Measurements from ENCODE around the gene PRSS36.
"Not testable (repeated sequence)": the region's sequence is repeated elsewhere in the genome, so short reads cannot be mapped to it uniquely, and the experiment has no call there.

PRSS36 gene

DNA sequence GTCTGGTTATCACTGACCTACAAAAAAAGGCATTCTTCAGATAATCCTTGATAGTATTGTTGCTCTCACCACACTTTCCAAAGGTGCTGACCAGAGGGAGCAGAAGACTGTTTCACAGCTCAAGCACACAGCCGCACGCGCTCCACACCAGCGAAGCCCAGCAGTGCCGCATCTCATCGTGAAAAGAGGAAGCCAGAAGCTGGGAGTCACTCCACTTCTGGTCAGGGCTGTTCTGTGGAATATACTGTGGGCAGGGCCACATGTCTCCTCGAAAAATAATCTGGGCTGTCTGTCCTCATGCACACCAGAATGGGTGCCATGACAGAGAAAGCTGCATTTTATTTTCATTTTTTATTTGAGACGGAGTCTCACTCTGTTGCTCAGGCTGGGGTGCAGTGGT lies 7.3 kb upstream of the PRSS36 start:
- H3K4me3 Mint-ChIP-seq = peak overlapping the region; percentile 44
- no peak overlapping the region for H3K27ac Mint-ChIP-seq
- no peaks in the 10 kb centered on the region for H3K27me3 Mint-ChIP-seq
- H3K36me3 Mint-ChIP-seq = no peaks in the 10 kb centered on the region
- H3K9me3 Mint-ChIP-seq = no peaks in the 10 kb centered on the region
- peaks cover 7% of the 10 kb centered on the region for H3K4me1 Mint-ChIP-seq

DNA sequence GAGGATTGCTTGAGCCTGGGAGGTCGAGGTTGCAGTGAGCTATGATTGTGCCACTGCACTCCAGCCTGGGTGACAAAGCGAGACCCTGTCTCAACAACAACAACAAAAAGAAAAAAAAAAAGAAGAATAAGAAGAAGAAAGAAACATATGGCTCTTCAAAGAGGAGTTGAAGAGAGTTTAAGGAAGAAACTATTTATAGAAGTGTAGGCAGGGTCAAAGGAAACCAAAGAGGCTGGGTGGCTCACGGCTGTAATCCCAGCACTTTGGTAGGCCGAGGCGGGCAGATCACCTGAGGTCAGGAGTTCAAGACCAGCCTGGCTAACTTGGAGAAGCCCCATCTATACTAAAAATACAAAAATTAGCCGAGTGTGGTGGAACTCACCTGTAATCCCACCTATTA lies 1.1 kb upstream of the PRSS36 start:
- not testable (repeated sequence) for H3K27me3 Mint-ChIP-seq, H3K9me3 Mint-ChIP-seq, H3K4me3 Mint-ChIP-seq, H3K27ac Mint-ChIP-seq, H3K36me3 Mint-ChIP-seq, H3K4me1 Mint-ChIP-seq

DNA sequence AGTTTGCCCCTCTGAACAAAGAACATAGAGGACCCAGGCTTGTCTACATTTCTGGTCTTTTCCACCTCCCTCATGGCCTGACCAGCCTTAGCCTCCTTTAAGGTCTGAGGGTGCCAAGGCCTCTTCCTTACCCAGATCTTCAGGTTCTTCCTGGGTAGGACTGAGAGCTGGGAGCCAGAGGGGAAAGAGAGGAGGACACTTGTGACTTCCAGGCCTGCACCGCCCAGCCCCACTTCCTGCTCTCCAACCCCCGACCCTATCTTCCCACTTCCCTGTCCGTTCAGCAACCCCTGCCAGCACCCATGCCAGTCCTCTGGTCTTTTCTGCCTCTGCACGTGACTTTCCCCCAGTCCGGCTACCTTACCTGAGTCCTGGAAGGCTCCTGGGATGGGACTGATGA lies 534 bp downstream of the PRSS36 start:
- no peak overlapping the region for H3K4me3 Mint-ChIP-seq
- no peaks in the 10 kb centered on the region for H3K9me3 Mint-ChIP-seq
- H3K27me3 Mint-ChIP-seq = no peaks in the 10 kb centered on the region
- no peak overlapping the region for H3K27ac Mint-ChIP-seq
- no peaks in the 10 kb centered on the region for H3K4me1 Mint-ChIP-seq
- no peaks in the 10 kb centered on the region for H3K36me3 Mint-ChIP-seq

DNA sequence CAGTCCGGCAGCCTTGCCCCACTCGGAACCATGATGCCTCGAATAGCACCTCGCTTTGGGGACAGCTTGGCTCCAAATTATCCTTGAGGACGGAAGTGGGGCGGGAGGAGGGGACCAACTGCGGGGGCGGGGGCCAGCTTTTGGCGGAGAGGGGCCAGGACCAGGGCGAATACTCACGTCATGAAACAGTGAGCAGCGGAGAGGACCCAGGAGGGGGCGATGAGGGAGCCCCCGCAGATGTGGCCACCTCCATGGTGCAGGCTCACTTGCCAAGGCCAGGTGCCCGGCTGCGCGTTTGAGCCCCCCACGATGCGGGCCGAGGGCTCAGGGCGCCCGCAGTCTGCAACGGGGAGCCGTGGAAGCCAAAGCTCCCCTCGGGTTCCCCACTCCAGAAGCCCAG lies 970 bp downstream of the PRSS36 start:
- H3K4me3 Mint-ChIP-seq = no peak overlapping the region
- no peaks in the 10 kb centered on the region for H3K36me3 Mint-ChIP-seq
- no peaks in the 10 kb centered on the region for H3K9me3 Mint-ChIP-seq
- no peaks in the 10 kb centered on the region for H3K27me3 Mint-ChIP-seq
- H3K4me1 Mint-ChIP-seq = peaks cover 3% of the 10 kb centered on the region
- H3K27ac Mint-ChIP-seq = no peak overlapping the region

DNA sequence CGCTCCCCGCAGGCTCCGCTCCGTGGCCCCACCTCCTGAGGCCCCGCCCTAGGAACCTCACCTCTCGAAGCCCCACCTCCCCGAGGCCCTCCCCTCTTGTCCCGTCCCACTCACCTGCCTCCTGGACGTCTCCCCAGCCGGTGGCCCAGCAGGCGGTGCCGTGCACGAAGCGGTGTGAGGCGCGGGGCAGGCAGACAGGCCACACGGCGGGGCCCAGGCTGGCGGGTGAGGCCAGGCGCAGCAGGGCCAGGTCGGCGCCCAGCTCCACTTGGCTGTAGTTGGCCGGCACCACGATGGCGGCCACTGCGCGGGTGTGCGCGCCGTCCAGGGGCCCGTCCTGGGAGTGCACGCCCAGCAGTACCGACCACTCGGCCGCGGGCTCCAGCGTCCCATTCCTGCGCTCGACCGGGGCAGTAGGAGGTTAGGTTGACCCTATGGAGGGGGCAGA lies 1.6 kb downstream of the PRSS36 start:
- Mint-ChIP-seq H3K9me3 (no peaks in the 10 kb centered on the region), H3K27me3 (no peaks in the 10 kb centered on the region), H3K4me1 (peaks cover 8% of the 10 kb centered on the region), H3K36me3 (no peaks in the 10 kb centered on the region), H3K27ac (no peak overlapping the region), H3K4me3 (no peak overlapping the region)

DNA sequence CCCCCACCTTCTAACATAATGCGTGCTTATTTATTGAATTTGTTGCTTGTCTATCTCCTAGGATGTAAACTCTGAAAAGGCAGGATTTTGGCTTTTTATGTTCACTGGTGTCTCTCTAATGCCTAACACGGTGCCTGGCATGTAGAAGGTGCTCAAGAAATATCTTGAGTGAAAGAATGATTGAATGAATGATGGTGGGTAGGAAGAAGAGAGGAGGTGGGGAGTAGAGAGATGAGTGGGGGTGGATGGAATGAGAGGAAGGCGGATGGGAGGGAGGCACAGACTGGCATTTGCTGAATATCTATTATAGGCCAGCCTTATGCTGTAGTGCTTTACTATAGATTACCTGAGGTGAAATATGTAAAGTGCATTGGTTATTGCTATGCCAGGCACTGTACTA lies 2.3 kb downstream of the PRSS36 start:
- Mint-ChIP-seq H3K4me3 (no peak overlapping the region), H3K36me3 (no peaks in the 10 kb centered on the region), H3K4me1 (peaks cover 8% of the 10 kb centered on the region), H3K27ac (no peak overlapping the region), H3K9me3 (no peaks in the 10 kb centered on the region), H3K27me3 (no peaks in the 10 kb centered on the region)

DNA sequence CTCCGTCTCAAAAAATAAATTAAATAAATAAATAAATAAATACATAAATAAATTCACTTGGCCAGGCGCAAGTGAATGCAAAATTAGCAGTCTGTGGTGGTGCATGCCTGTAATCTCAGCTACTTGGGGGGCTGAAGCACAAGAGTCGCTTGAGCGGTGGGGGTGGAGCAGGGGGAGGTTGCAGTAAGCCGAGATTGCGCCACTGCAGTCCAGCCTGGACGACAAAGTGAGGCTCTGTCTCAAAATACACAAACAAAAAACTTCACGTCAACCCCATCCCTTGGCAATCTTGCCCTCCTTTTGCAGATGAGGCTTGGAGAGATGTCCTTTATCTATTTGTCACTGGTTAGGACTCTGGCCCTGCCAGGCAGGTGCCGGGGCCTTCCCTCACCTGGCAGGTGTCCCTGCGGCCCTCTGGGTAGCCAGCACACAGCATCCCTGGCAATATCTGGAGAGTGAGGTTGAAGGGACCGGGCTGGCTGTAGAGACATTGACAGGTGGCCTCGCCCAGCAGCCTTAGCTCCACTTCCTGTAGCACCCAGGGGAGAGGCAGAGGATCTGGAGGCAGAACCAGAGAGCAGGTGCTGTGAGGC lies 4.4 kb downstream of the PRSS36 start:
- no peaks in the 10 kb centered on the region for H3K27me3 Mint-ChIP-seq
- no peak overlapping the region for H3K27ac Mint-ChIP-seq

DNA sequence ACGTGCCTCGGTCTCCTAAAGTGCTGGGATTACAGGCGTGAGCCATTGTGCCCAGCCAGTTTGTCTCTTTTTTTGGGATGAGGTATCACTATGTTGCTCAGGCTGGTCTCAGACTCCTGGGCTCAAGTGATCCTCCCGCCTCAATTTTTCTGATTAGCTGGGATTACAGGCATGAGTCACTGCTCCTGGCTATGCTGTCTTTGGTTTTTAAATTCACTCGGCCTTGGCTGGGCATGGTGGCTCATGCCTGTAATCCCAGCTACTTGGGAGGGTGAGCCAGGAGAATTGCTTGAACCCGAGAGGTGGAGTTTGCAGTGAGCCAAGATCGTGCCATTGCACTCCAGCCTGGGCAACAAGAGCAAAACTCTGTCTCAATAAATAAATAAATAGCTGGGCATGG lies 5.4 kb downstream of the PRSS36 start:
- H3K9me3 Mint-ChIP-seq, H3K27me3 Mint-ChIP-seq, H3K4me3 Mint-ChIP-seq, H3K27ac Mint-ChIP-seq, H3K36me3 Mint-ChIP-seq: not testable (repeated sequence)
- H3K4me1 Mint-ChIP-seq = peaks cover 14% of the 10 kb centered on the region

More for the DNA sequence above, 4.4 kb downstream of the PRSS36 start:
- H3K36me3 Mint-ChIP-seq = no peaks in the 10 kb centered on the region
- H3K9me3 Mint-ChIP-seq = no peaks in the 10 kb centered on the region
- H3K4me3 Mint-ChIP-seq = no peak overlapping the region
- H3K4me1 Mint-ChIP-seq = peaks cover 14% of the 10 kb centered on the region

DNA sequence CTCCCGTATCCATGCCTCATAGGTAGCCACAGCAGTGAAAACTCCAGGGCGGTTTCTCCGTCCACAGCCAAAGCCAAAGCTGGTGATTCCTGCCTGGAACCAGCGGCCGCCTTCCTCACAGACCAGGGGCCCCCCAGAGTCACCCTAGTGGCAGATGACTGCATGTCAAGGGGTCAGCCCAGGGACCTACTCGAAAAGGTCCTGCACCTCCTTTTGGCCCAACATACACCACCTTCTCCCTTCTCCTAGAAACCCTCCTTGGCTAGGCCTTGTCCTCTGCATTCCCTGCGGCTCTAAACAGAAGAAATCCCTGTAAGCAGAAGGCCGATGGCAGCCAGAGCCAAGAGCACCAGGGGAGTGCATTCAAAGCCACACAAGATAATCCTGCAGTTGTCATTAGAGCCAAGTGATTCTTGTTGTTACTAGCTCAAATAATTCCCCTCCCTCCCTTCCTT lies 6.1 kb downstream of the PRSS36 start:
- no peaks in the 10 kb centered on the region for H3K9me3 Mint-ChIP-seq
- peak overlapping the region; percentile 59 for H3K27ac Mint-ChIP-seq
- H3K4me1 Mint-ChIP-seq = peaks cover 14% of the 10 kb centered on the region
- H3K36me3 Mint-ChIP-seq = no peaks in the 10 kb centered on the region
- peak overlapping the region; percentile 49 for H3K4me3 Mint-ChIP-seq
- H3K27me3 Mint-ChIP-seq = no peaks in the 10 kb centered on the region

DNA sequence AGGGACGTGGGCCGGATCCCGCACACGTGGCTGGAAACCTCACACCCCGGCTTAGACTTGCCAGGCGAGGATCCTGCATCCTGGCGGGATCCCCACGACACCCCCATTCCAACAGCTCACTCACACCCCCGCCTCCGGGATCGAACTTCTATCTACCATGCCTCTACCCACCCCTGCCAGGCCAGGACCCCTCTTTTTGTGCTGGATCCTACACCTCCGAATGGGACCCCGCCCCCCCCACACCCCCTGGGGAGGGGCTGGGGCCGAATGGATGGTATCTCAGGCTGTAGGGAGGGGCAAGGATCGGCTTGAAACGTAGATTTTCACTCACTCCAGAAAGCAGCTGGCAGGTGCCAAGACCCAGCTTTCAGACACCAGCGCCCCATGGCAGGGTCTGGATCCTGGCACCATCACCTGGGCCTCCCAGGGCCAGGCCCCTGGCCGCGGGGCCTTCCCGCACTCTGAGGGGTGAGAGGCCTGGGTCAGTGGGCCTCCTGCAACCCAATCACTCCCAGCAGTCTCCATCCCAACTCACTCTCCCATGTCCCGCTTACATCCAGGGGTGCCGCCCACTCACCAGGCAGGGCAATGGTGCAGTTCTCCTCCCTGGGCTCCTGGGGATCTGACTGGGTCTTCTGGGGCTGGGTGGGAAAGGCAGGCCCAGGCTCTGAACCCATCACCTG lies 6.7 kb downstream of the PRSS36 start:
- Mint-ChIP-seq H3K4me1 (peaks cover 14% of the 10 kb centered on the region), H3K9me3 (no peaks in the 10 kb centered on the region), H3K27ac (no peak overlapping the region), H3K27me3 (no peaks in the 10 kb centered on the region), H3K36me3 (no peaks in the 10 kb centered on the region), H3K4me3 (peak overlapping the region; percentile 49)

DNA sequence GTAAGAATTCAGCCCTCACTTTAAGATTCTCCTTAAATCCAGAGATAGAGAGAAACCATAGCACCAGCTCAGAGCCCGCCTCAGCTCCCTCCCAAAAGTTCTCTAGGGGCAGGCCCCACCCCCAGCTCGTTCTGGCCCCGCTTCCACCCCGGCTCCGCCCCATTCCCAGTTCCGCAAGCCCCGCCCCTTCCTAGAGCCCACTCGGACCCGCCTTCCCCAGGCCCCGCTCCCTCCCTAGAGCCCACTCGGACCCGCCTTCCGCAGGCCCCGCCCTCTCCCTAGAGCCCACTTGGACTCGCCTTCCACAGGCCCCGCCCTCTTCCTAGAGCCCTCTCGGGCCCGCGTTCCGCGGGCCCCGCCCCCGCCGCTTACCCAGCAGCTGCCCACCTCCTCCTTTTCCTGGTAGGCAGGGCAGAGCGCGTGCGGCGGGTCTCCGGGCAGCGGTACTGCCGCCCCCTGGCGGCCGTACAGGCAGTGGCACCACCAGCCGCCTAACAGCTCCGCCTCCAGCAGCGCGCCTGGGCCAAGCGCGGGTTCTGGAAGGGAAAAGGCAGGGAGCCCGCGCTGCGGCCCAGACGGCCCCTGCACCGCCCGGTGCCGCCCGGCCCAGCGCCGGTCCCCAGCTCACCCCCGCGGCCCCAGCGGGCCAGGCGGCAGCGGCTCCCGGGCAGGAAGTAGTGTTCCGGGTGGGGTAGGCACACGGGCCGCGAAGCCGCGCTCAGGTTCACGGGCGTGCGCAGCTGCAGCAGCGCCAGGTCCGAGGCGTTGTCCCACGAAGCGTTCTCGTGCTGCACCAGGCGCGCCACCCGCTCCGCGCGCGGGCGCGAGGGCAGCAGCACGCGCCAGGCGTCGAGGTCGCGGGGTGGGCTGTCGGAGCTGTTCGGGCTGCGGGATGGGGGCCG lies 7.5 kb downstream of the PRSS36 start:
- Mint-ChIP-seq H3K27me3 (no peaks in the 10 kb centered on the region), H3K9me3 (no peaks in the 10 kb centered on the region), H3K27ac (peak overlapping the region; percentile 74), H3K36me3 (no peaks in the 10 kb centered on the region), H3K4me3 (peak overlapping the region; percentile 64), H3K4me1 (peaks cover 14% of the 10 kb centered on the region)

DNA sequence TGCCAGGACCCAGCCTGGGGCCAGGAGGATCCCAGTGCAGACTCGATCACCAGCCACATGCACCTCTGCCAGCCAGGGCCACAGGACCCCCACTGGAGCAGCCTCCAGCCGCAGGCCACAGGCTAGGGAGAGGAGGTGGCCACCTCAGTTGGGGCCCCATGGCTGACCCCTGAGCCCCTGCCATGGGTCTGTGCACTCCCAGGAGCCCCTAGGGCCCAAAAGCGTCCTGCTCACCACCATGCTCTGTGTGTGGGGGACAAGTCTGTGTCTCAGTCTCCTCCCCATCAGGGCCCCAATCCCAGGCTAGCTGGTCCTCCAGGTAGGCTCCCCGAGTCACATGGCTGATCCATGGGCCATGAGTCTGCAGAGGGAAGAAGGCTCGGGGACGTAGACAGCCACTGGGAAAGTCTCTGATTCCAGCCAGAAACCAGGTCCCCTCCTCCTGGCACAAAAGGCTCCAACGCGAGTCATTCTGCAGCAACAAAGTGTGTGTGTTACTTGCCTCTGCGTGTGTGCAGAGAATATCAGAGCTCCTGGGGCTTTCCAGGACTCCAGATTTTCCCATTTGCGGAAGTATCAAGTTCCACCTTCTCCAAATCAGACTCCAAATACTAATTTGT lies 8.3 kb downstream of the PRSS36 start:
- Mint-ChIP-seq H3K4me3 (peak overlapping the region; percentile 64), H3K36me3 (no peaks in the 10 kb centered on the region), H3K4me1 (peaks cover 14% of the 10 kb centered on the region), H3K27me3 (no peaks in the 10 kb centered on the region), H3K27ac (peak overlapping the region; percentile 74), H3K9me3 (no peaks in the 10 kb centered on the region)

DNA sequence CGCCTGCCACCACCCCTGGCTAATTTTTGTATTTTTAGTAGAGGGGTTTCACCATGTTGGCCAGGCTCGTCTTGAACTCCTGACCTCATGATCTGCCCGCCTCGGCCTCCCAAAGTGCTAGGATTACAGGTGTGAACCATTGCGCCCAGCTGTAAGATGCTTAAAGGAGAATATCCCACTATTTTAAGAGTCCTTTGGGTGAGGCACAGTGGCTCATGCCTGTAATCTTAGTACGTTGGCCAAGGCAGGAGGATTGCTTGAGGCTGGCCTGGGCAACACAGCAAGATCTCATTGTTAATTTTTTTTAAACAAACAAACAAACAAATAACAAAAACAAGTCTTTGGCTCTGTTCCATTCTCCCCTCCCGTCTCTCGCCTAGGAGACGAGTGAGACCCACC lies 8.8 kb downstream of the PRSS36 start:
- H3K9me3 Mint-ChIP-seq, H3K36me3 Mint-ChIP-seq, H3K27me3 Mint-ChIP-seq, H3K4me3 Mint-ChIP-seq, H3K27ac Mint-ChIP-seq: not testable (repeated sequence)
- H3K4me1 Mint-ChIP-seq = peaks cover 14% of the 10 kb centered on the region

DNA sequence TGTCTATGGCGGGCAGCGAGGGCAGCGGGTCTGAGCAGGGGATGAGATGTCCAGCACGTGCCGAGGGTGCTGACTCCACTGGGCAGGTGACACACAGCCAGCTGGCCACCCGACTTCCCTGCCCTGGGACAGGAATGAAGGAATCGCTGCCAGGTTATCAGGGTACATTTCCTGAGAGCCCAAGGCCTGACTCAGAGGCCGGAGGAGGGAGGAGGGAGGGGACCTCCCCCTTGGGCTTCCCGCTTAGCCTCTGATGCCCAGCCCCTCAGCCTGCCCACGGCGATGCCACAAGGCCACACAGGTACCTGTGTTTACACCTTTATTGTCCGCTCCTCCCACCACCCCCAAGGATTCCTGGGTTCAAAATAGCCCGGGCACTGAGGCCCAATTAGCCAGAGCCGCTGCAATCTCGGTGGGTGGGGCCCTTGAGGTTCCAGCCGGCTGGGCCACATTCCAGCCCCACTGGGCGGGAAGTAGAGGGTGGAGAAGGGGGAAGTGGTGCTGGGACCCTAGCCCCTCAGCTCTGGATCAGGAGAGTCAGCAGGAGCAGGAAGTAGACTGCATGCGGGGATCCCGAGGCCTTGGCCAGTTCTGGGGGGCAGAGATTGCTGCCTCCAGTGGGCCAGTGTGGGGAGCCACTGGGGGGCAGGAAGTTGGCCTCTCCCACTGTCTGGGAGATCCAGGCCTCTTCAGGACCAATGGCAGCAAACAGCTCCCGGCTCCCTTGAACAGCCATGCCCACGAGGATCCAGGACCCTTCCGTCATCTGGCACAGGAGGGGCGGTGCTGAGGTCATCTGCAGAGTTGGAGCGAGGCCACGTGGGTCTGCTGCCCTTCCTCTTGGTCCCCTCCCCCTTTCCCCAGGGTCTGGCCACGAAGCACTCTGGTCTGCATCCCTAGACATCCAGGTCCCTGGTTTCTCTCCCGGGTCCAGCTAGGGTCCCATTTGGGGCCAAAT lies 11.0 kb downstream of the PRSS36 start:
- Mint-ChIP-seq H3K36me3 (no peaks in the 10 kb centered on the region), H3K9me3 (no peaks in the 10 kb centered on the region), H3K4me3 (no peak overlapping the region), H3K27me3 (no peaks in the 10 kb centered on the region), H3K4me1 (peaks cover 11% of the 10 kb centered on the region), H3K27ac (no peak overlapping the region)
